ENCODE data around the gene FLYWCH2. TPM values are rescaled to one million over a fixed set of nuclear protein-coding genes. Genes with fewer than 3 reads are reported as not detected.

The FLYWCH2 gene
- total and polyA plus RNA-seq, 9 of the 15 experiments (the other 6 are each of a cell fraction or from before 2014, with no cell fraction given): 0.70 to 55.5 (median 7.6) TPM

- ChIA-PET CTCF (ENCODE audit: low intra/inter-chr PET ratio) (no interaction called here), POLR2A (interaction anchor here (0.6 kb wide), 2 partner anchors 34 to 35 kb away, joined by 3 to 4 read pairs; no protein-coding TSS in a partner anchor)
- Histone ChIP-seq H3K4me1 (replicated peaks in 1 of 2; ENCODE audit: control insufficient read depth in 2 of 2, insufficient read depth in 2 of 2, low read length in 2 of 2) (peaks cover 18 to 38% of the 10 kb centered on the region in 2 experiments), H3K27me3 (ENCODE audit: control insufficient read depth in 2 of 2, insufficient read depth in 2 of 2, low read length in 2 of 2) (no peaks in the 10 kb centered on the region), H3K9ac (ENCODE audit: insufficient read depth in 1 of 2, low read depth in 2 of 2, low read length in 2 of 2) (0 out of 4 replicates have a peak overlapping the region, but pooled peaks of 1 of the 2 experiments have one; percentile 2), H3K4me3 (no peak overlapping the region), H3K9me3 (replicated peaks; ENCODE audit: control insufficient read depth, insufficient read depth, low read depth, low read length) (no peaks in the 10 kb centered on the region), H3K79me2 (ENCODE audit: control insufficient read depth, insufficient read depth, low read length) (peaks cover 16% of the 10 kb centered on the region), H2AFZ (ENCODE audit: low read depth, low read length) (no peak overlapping the region), H3K27ac (ENCODE audit: extremely low read depth, low read depth, low read length) (no peak overlapping the region), H3K36me3 (ENCODE audit: control insufficient read depth, insufficient read depth, low read length) (peaks cover 21% of the 10 kb centered on the region; the same call in 2 of the 3 replicates), H3K4me2 (ENCODE audit: insufficient read depth, low read length) (no peak overlapping the region; the same call in 1 of the 2 replicates), H3K9me1 (ENCODE audit: control insufficient read depth, insufficient read depth, low read length) (no peaks in the 10 kb centered on the region), H4K20me1 (replicated peaks; ENCODE audit: control insufficient read depth, insufficient read depth, low read length) (no peaks in the 10 kb centered on the region)
- in situ Hi-C loops (cut with MboI) (loop anchor here (5.0 kb wide), 1 partner anchor 41 kb away; no protein-coding TSS in a partner anchor), intact Hi-C loops (cut with micrococcal nuclease) (no loop called here)
- FAIRE-seq (no peak), DNase-seq (ENCODE audit: extremely low read depth in 1 of 4, low spot score in 3 of 4) (no peak), ATAC-seq (no peak)
- WGBS (ENCODE audit: insufficient coverage, low coverage, missing lambda C conversion rate): 92% methylated on average over 7 of the region's 7 CpGs
- no peak for TF ChIP-seq HNRNPH1 (optimal IDR thresholded peaks at IDR 0.05; ENCODE audit: low read depth, low read length)
- TF ChIP-seq HNRNPK (IDR thresholded peaks at IDR 0.05; ENCODE audit: low read depth, low read length, poor library complexity, severe bottlenecking): no peak
- no peak for TF ChIP-seq ZBTB40 (IDR thresholded peaks at IDR 0.05)
- no peak for TF ChIP-seq ZBTB40 (CRISPR knock-in tag; IDR thresholded peaks at IDR 0.05)
- TF ChIP-seq BACH1 (tag; IDR thresholded peaks at IDR 0.05): no peak
- no peak for TF ChIP-seq SREBF2 (CRISPR knock-in tag; IDR thresholded peaks at IDR 0.05)
- no peak for TF ChIP-seq ZNF398 (CRISPR knock-in tag; IDR thresholded peaks at IDR 0.05)
- no peak for TF ChIP-seq TRIM24 (IDR thresholded peaks at IDR 0.05)
- TF ChIP-seq ZNF445 (CRISPR knock-in tag; IDR thresholded peaks at IDR 0.05; ENCODE audit: low read depth): no peak
- TF ChIP-seq MYNN (IDR thresholded peaks at IDR 0.05): no peak
- no peak for TF ChIP-seq MYNN (CRISPR knock-in tag; IDR thresholded peaks at IDR 0.05)
- no TSS peak for BruUV-seq (replicated peaks)
Observed at GRCh38 chr16:2913603-2914002, 30.6 kb downstream of the FLYWCH2 start.
